ENCODE data around the gene GOSR1. TPM values are rescaled to one million over a fixed set of nuclear protein-coding genes. Genes with fewer than 3 reads are reported as not detected.
"Not testable (repeated sequence)": the region's sequence is repeated elsewhere in the genome, so short reads cannot be mapped to it uniquely, and the experiment has no call there.

The GOSR1 gene
- total RNA-seq, 4 donors from 2014 or later: 36.3 to 70.4 (median 54.7) TPM

DNA sequence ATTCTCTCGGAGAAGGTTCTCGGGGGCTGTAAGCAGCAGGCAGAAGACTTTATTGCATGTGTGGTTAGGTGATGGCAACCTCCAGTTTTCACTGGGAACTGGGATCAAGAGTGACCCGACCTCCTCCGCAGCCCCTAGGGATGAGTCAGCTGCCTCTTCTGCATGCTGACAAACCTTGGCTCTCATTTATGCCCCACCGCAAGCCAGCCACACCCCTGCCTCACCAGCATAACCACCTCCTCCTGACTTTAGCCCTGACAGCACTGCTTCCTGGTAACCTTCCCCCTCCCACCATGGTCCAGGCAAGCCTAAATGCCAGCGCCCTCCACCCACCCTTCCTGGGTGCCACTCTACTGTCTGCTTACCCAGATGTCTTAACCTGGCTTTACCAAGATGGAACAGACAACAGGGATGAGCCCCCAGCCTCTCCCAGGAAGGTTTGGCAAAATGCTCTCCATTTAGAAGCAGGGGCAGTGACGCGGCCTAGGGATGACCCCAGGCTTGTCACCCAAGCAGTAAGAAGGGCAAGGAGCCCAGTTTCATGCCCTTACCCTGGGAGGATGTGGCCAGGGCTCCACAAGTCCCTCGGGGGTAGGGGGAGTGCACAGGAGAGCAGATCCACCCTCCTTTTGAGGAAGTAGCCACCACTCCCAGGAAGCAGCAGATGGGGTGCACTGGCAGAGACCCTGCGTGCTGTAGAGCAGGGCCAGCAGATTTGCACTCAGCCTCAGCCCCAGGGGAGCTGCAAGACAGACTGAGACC lies 73.5 kb downstream of the GOSR1 start:
- DNase-seq: no peak
- no peak overlapping the region for H3K4me3 ChIP-seq (replicated peaks in 1 of 3)
- no peaks in the 10 kb centered on the region for H3K9me3 ChIP-seq
- intact Hi-C loops (cut with DNase I): no loop called here
- H3K4me1 ChIP-seq: no peaks in the 10 kb centered on the region
- H3K27me3 ChIP-seq: no peaks in the 10 kb centered on the region
- peaks cover 0 to 3% of the 10 kb centered on the region in 2 donors for H3K36me3 ChIP-seq
- no peak overlapping the region for H3K27ac ChIP-seq
- TF ChIP-seq, protein P1, sequence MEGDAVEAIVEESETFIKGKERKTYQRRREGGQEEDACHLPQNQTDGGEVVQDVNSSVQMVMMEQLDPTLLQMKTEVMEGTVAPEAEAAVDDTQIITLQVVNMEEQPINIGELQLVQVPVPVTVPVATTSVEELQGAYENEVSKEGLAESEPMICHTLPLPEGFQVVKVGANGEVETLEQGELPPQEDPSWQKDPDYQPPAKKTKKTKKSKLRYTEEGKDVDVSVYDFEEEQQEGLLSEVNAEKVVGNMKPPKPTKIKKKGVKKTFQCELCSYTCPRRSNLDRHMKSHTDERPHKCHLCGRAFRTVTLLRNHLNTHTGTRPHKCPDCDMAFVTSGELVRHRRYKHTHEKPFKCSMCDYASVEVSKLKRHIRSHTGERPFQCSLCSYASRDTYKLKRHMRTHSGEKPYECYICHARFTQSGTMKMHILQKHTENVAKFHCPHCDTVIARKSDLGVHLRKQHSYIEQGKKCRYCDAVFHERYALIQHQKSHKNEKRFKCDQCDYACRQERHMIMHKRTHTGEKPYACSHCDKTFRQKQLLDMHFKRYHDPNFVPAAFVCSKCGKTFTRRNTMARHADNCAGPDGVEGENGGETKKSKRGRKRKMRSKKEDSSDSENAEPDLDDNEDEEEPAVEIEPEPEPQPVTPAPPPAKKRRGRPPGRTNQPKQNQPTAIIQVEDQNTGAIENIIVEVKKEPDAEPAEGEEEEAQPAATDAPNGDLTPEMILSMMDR (IDR thresholded peaks at IDR 0.05): no peak
- TF ChIP-seq POLR2A (IDR thresholded peaks at IDR 0.05): no peak
- 76 to 79% methylated on average over 10 of the region's 10 CpGs for WGBS, 2 donors

DNA sequence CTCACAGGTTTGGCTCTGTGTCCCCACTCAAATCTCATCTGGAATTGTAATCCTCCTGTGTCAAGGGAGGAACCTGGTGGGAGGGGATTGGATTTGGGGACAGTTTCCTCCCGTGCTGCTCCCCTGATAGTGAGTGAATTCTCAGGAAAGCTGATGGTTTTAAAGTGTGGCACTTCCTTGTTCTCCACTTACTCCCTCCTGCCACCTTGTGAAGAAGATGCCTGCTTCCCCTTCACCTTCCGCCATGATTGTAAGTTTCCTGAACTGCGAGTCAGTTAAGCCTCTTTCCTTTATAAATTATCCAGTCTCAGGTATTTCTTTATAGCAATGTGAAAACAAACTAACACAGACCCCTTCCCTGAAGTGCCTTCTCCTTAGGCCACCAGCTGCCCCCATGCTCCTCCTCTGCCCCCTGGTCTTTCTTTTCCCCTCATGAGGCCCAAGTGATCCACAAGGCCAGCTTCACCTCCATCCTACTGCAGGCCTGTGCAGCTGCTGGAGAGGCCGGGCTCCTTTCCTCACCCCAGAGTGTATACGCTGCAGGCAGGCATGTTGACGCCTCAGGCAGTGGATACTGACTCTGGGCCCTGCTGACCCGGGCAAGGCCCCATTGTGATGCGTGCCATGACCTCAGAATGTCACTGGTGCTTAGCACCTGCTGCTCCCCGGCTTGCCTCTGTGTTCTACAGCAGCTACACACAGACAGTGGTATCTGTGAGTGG lies 74.2 kb downstream of the GOSR1 start:
- H3K27ac ChIP-seq; H3K4me3 ChIP-seq (replicated peaks in 1 of 3); DNase-seq; intact Hi-C loops (cut with DNase I); H3K36me3 ChIP-seq; H3K9me3 ChIP-seq; H3K4me1 ChIP-seq; H3K27me3 ChIP-seq: not testable (repeated sequence)
- 75 to 84% methylated on average over 6 to 9 of the region's 9 CpGs for WGBS, 2 donors

DNA sequence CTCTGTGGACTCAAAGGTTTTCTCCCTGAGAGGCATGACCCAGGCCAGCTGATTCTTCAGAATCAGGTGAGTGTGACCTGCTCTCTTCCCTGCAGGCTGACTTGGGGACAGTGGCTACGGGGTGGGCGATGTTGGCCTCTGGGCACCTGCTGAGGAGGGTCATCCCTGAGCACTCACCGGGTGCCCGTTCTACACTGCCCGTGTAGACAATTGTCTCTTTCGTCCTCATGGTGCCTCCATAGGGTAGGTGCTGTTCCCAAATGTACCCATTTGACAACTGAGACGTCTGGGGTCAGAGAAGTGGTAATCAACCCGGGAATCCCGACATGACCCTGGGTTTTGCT lies 74.8 kb downstream of the GOSR1 start:
- DNase-seq: no peak
- peaks cover 0 to 3% of the 10 kb centered on the region in 2 donors for H3K36me3 ChIP-seq
- intact Hi-C loops (cut with DNase I): no loop called here
- H3K4me1 ChIP-seq: no peaks in the 10 kb centered on the region
- 88 to 92% methylated on average over 6 to 7 of the region's 9 CpGs for WGBS, 2 donors
- no peak overlapping the region for H3K27ac ChIP-seq
- no peaks in the 10 kb centered on the region for H3K9me3 ChIP-seq
- TF ChIP-seq POLR2A (IDR thresholded peaks at IDR 0.05): no peak
- TF ChIP-seq, protein P1 (IDR thresholded peaks at IDR 0.05): no peak
- no peak overlapping the region for H3K4me3 ChIP-seq (replicated peaks in 1 of 3)
- H3K27me3 ChIP-seq: no peaks in the 10 kb centered on the region

DNA sequence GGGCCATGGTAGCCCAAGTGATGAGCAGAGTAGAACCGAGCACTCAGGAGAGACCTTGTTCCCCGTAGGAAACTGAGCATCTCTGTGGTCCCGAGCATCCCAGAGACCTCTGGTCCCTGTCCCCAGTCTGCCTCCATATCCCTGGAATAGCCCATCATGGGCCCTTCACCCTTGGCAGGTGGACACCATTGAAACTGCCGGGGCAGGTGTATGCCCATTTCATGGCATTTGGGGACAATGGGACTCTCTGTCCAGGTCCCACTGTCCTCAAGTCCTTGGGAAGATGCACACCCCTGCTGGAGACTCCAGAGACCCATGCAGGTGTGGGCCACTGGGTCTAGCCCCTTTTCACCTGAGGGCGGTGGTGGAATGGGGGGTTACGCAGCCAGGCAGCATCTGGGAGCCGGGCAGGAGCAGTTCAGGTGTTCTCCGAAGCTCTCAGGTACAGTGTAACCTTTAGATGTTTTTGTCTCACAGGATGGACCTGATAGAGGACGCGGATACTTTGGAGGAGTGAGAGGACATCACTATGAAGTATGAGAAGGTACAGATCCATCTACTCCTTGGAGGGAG lies 75.9 kb downstream of the GOSR1 start:
- Histone ChIP-seq H3K4me3 (replicated peaks in 1 of 3) (no peak overlapping the region), H3K9me3 (no peaks in the 10 kb centered on the region), H3K27me3 (no peaks in the 10 kb centered on the region), H3K4me1 (no peaks in the 10 kb centered on the region), H3K27ac (no peak overlapping the region), H3K36me3 (peaks cover 0 to 3% of the 10 kb centered on the region in 2 donors)
- intact Hi-C loops (cut with DNase I): no loop called here
- 90 to 95% methylated on average over 8 of the region's 10 CpGs for WGBS, 2 donors
- TF ChIP-seq POLR2A (IDR thresholded peaks at IDR 0.05): no peak
- TF ChIP-seq, protein P1 (IDR thresholded peaks at IDR 0.05): no peak
- no peak for DNase-seq

DNA sequence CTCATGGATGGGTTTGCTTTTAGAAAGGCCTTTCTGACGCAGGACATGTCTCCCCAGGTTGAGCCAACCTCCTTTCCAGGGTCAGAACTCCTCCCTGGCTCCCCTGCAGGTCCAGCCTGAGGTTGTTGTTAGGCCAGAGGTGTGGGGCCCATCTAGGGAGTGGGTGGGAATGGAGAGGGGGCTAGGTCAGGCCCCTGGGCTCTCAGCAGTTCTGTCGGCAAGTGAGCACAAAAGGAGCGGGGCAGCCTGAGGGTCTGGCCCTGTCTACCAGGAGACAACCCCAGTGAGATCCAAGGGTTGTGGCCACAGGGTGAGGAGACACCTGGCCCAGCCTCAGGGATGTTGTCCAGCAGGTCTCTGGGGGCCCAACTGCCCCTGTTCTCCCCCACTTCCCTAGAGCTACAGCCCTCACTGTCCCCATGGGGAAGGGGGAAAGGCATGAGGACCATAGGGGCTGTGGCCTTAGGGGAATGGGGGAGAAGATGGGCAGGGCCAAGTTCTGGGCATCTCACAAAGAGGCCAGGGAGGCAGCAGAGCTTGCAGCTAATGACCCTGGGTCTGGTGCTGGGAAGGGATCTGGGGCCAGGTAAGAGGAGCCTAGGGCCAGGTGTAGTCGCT lies 76.7 kb downstream of the GOSR1 start:
- H3K4me1 ChIP-seq; H3K36me3 ChIP-seq; H3K27ac ChIP-seq; DNase-seq; H3K27me3 ChIP-seq; H3K4me3 ChIP-seq (replicated peaks in 1 of 3); intact Hi-C loops (cut with DNase I); H3K9me3 ChIP-seq: not testable (repeated sequence)
- 86 to 97% methylated on average over 4 of the region's 4 CpGs for WGBS, 2 donors

Data from thyroid gland (tissue), 4 donors.